HCT116 (cell line): ENCODE measurements around the gene STK39.

Experiments
- CBX3 ChIP-seq: IDR thresholded peaks from 2 replicates; pipeline ENCODE4 v1.6.1; 2012; ENCODE audit warnings: low read depth
- CTCF ChIP-seq, 3 experiments: fragments of 200-600 bp in 1 of 3; sonication (generic) in 1 of 3; IDR thresholded peaks in 2 of 3; conservative IDR thresholded peaks in 1 of 3; 2 replicates each; pipeline ENCODE4 v1.5.1; 2012 to 2017; ENCODE audit warnings: low read depth in 2 of 3, low read length in 2 of 3, antibody characterized with exemption in 1 of 3, borderline replicate concordance in 1 of 3, control low read depth in 1 of 3, mild to moderate bottlenecking in 1 of 3, mixed read lengths in 1 of 3, mixed run types in 1 of 3, moderate library complexity in 1 of 3; ENCODE audit not compliant: insufficient read depth in 1 of 3
- EGR1 ChIP-seq: IDR thresholded peaks from 2 replicates; pipeline ENCODE4 v1.6.1; 2012; ENCODE audit warnings: low read depth
- EZH2 ChIP-seq: fragments of 200-600 bp; sonication (generic); IDR thresholded peaks from 2 replicates; pipeline ENCODE4 v1.6.1; 2017; ENCODE audit warnings: antibody characterized with exemption, mixed run types
- JUND ChIP-seq: IDR thresholded peaks from 2 replicates; pipeline ENCODE4 v1.6.1; 2012
- POLR2A ChIP-seq: IDR thresholded peaks from 2 replicates; pipeline ENCODE4 v1.7.0; 2011; ENCODE audit warnings: borderline replicate concordance; ENCODE audit not compliant: insufficient read depth, insufficient read length; ENCODE audit errors: extremely low read depth
- TF ChIP-seq, protein P1 (sequence below): IDR thresholded peaks from 2 replicates; pipeline ENCODE4 v1.6.1; 2012

DNA sequence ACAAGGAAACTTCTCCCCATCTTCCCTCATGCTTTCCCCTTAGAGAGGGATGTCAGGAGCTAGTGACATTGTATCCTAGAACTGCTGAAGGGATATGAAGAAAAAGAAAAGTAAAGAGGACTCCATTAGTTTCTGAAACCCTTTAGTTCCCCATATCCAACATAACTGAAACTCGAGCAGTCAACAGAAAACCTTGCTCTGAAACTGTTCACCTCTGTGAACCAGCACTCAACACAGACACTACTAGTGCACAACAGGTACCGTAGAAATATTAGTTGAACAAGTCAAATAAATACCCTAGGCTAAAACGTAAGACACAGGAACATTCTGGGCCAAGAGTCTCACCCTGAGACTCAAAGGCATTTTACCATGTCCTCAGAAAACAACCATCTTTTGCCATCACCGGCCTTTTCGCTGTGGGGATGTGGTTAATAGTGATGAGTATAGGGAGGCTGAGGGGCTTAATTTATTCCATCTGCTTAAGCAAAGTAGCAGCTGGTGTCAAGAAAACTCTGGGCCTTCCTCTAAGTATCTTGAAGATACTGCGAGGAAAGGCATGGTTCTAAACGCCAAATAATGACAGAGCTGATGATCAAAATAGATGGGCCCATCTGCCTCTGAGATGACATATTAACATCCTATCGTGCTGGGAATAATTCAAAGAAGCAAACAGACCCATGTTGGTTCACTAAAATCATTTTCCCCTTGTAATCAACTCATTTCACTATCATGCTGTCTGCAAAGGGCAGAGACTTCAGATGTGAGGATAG lies 156.8 kb downstream of the STK39 start:
- no peak for TF ChIP-seq CTCF (IDR thresholded peaks at IDR 0.05 in 2 of 3, conservative IDR thresholded peaks at IDR 0.05 in 1 of 3; ENCODE audit: borderline replicate concordance in 1 of 3, insufficient read depth in 1 of 3, low read depth in 2 of 3, low read length in 2 of 3)
- TF ChIP-seq JUND, result no peak
- TF ChIP-seq, protein P1, sequence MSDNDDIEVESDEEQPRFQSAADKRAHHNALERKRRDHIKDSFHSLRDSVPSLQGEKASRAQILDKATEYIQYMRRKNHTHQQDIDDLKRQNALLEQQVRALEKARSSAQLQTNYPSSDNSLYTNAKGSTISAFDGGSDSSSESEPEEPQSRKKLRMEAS, result no peak
- no peak for TF ChIP-seq CBX3
- TF ChIP-seq EZH2, result no peak
- no peak for TF ChIP-seq EGR1
- TF ChIP-seq POLR2A, result no peak
